Omental fat pad (tissue), 4 donors: ENCODE results near the gene ZBTB12. TPM values are rescaled to one million over a fixed set of nuclear protein-coding genes. Genes with fewer than 3 reads are reported as not detected.
"Not testable (repeated sequence)": the region's sequence is repeated elsewhere in the genome, so short reads cannot be mapped to it uniquely, and the experiment has no call there.

Experiments
- ATAC-seq: fragments of 150-250 bp; one replicate; pipeline ENCODE4 v1.9.1; 2016; ENCODE audit warnings: mild to moderate bottlenecking, moderate library complexity; ENCODE audit not compliant: low FRiP score
- DNase-seq: peaks from one replicate; pipeline ENCODE4 v3.0.0-alpha.2; 2019; ENCODE audit warnings: low spot score
- CTCF ChIP-seq, 3 donors: fragments of 450-650 bp; IDR thresholded peaks; one replicate each; pipeline ENCODE4 v1.5.1; 2016 to 2017; ENCODE audit warnings: antibody characterized with exemption in 3 of 3, mild to moderate bottlenecking in 3 of 3, moderate library complexity in 2 of 3
- small RNA-seq: library from RNA; depleted of rRNA; stranded (forward); fragments of <200 nt; gene quantifications from one replicate; pipeline ENCODE3, GENCODE V24; 2016
- total RNA-seq, 4 donors: library from RNA; depleted of rRNA; stranded (reverse); fragments of >200 nt; gene quantifications; one replicate each; pipeline ENCODE4 v1.1.0, GENCODE V29; 2016

The ZBTB12 gene
- total RNA-seq, 4 donors from 2014 or later = 0.48 to 1.9 (median 1.4) TPM

DNA sequence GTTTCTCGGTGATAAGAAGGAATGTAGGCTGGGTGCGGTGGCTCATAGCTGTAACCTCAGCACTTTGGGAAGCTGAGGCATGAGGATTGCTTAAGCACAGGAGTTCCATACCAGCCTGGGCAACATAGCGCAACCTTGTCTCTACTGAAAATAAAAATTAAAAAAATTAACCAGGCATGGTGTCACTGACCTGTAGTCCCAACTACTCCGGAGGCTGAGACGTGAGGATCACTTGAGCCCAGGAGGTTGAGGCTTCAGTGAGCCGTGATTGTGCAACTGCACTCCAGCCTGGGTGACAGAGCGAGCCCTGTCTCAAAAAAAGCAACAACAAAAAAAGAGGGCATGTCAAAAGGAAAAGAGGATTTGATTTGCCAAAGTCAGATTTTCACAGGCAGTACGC is 43.2 kb downstream of the ZBTB12 start:
- no peak for TF ChIP-seq CTCF (IDR thresholded peaks at IDR 0.05)
- no peak for ATAC-seq

DNA sequence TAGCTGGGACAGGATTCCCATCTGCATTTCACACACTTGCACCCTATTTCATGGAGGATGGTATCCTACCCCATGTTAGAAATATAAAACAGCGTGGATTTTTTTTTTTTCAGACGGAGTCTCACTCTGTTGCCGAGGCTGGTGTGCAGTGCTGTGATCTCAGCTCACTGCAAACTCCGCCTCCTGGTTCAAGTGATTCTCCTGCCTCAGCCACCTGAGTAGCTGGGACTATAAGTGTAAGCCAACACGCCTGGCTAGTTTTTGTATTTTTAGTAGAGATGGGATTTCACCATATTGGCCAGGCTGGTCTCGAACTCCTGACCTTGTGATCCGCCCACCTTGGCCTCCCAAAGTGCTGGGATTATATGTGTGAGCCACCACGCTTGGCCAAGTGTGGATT is 44.1 kb downstream of the ZBTB12 start:
- not testable (repeated sequence) for ATAC-seq, DNase-seq

More for the DNA sequence above, 43.2 kb downstream of the ZBTB12 start:
- DNase-seq = no peak

GRCh38 chr6:31851980-31852718 is 49.7 kb downstream of the ZBTB12 start:
- ATAC-seq = not testable (repeated sequence)

GRCh38 chr6:31851485-31851832 is 50.4 kb downstream of the ZBTB12 start:
- ATAC-seq (no peak), DNase-seq (no peak)
- TF ChIP-seq CTCF (IDR thresholded peaks at IDR 0.05) = no peak

More at GRCh38 chr6:31851980-31852718, 49.7 kb downstream of the ZBTB12 start:
- DNase-seq = not testable (repeated sequence)

- DNase-seq (no peak), ATAC-seq (no peak)
- TF ChIP-seq CTCF (IDR thresholded peaks at IDR 0.05) = no peak
Observed at GRCh38 chr6:31850765-31851484, 51.0 kb downstream of the ZBTB12 start.

Small RNAs within 50 kb of the gene (small RNA-seq; reads per million reads assigned to genes)
- not detected for gene AL645922.1

Other genes with a start within 250 kb of the ZBTB12 start
- 100 to 1,000 TPM; 137 to 231 (median 157) TPM for gene BAG6, start 249.4 kb downstream of the ZBTB12 start, total RNA-seq
- 1 to 10 TPM; 2.4 to 5.0 (median 3.6) TPM for gene APOM, start 246.2 kb downstream of the ZBTB12 start, total RNA-seq
- gene C6orf47, start 241.3 kb downstream of the ZBTB12 start, total RNA-seq = 10 to 100 TPM; 16.8 to 24.7 (median 21.2) TPM
- 10 to 100 TPM in 3 of 4 donors, 1 to 10 TPM in 1; 7.1 to 23.6 (median 15.6) TPM for gene GPANK1, start 237.1 kb downstream of the ZBTB12 start, total RNA-seq
- gene CSNK2B, start 236.0 kb downstream of the ZBTB12 start, total RNA-seq = 100 to 1,000 TPM; 130 to 202 (median 184) TPM
- gene LY6G5B, start 232.1 kb downstream of the ZBTB12 start, total RNA-seq = 10 to 100 TPM in 3 of 4 donors, 1 to 10 TPM in 1; 7.4 to 16.9 (median 11.3) TPM
- gene LY6G5C, start 221.0 kb downstream of the ZBTB12 start, total RNA-seq = 1 to 10 TPM in 2 of 4 donors, under 1 TPM in 1, not detected in 1; 0.84 to 4.5 (median 1.3) TPM
- gene ABHD16A, start 198.8 kb downstream of the ZBTB12 start, total RNA-seq = 10 to 100 TPM; 41.8 to 62.8 (median 57.4) TPM
- gene LY6G6F, start 195.2 kb downstream of the ZBTB12 start, total RNA-seq = not detected
- gene LY6G6D, start 186.7 kb downstream of the ZBTB12 start, total RNA-seq = not detected
- gene LY6G6C, start 180.3 kb downstream of the ZBTB12 start, total RNA-seq = under 1 TPM in 1 of 4 donors, not detected in 3; 0.74 TPM
- under 1 TPM in 1 of 4 donors, not detected in 3; 0.84 TPM for gene MPIG6B, start 178.7 kb downstream of the ZBTB12 start, total RNA-seq
- 100 to 1,000 TPM; 103 to 148 (median 115) TPM for gene DDAH2, start 172.8 kb downstream of the ZBTB12 start, total RNA-seq
- gene CLIC1, start 165.6 kb downstream of the ZBTB12 start, total RNA-seq = 100 to 1,000 TPM; 244 to 443 (median 336) TPM
- gene MSH5, start 162.1 kb downstream of the ZBTB12 start, total RNA-seq = 10 to 100 TPM in 1 of 4 donors, 1 to 10 TPM in 3; 5.4 to 17.0 (median 7.3) TPM
- gene SAPCD1, start 139.4 kb downstream of the ZBTB12 start, total RNA-seq = not detected
- 1 to 10 TPM in 1 of 4 donors, under 1 TPM in 2, not detected in 1; 0.36 to 1.6 (median 0.56) TPM for gene VWA7, start 124.8 kb downstream of the ZBTB12 start, total RNA-seq
- gene VARS1, start 106.3 kb downstream of the ZBTB12 start, total RNA-seq = 10 to 100 TPM; 31.6 to 47.0 (median 34.6) TPM
- gene LSM2, start 95.1 kb downstream of the ZBTB12 start, total RNA-seq = 10 to 100 TPM; 19.8 to 35.1 (median 30.4) TPM
- gene HSPA1L, start 86.8 kb downstream of the ZBTB12 start, total RNA-seq = 1 to 10 TPM in 3 of 4 donors, under 1 TPM in 1; 0.48 to 3.0 (median 1.9) TPM
- 1,000 to 10,000 TPM in 1 of 4 donors, 100 to 1,000 TPM in 3; 155 to 1,684 (median 309) TPM for gene HSPA1A, start 86.5 kb downstream of the ZBTB12 start, total RNA-seq
- 1,000 to 10,000 TPM in 1 of 4 donors, 100 to 1,000 TPM in 3; 174 to 1,642 (median 258) TPM for gene HSPA1B, start 74.3 kb downstream of the ZBTB12 start, total RNA-seq
- 10 to 100 TPM; 44.1 to 63.8 (median 55.2) TPM for gene NEU1, start 39.3 kb downstream of the ZBTB12 start, total RNA-seq
- gene SLC44A4, start 23.1 kb downstream of the ZBTB12 start, total RNA-seq = under 1 TPM in 3 of 4 donors, not detected in 1; 0.19 to 0.84 (median 0.38) TPM
- 10 to 100 TPM; 17.4 to 25.9 (median 20.0) TPM for gene EHMT2, start 4.4 kb downstream of the ZBTB12 start, total RNA-seq
- 10 to 100 TPM; 30.6 to 96.1 (median 46.0) TPM for gene C2, start 25.6 kb upstream of the ZBTB12 start, total RNA-seq
- 1,000 to 10,000 TPM in 1 of 4 donors, 100 to 1,000 TPM in 2, 10 to 100 TPM in 1; 16.7 to 1,024 (median 264) TPM for gene CFB, start 44.0 kb upstream of the ZBTB12 start, total RNA-seq
- 10 to 100 TPM; 67.0 to 94.0 (median 75.0) TPM for gene NELFE, start 56.9 kb upstream of the ZBTB12 start, total RNA-seq
- 10 to 100 TPM; 31.3 to 50.8 (median 44.8) TPM for gene SKIC2, start 57.1 kb upstream of the ZBTB12 start, total RNA-seq
- gene DXO, start 70.1 kb upstream of the ZBTB12 start, total RNA-seq = 10 to 100 TPM; 15.6 to 19.9 (median 18.4) TPM
- 100 to 1,000 TPM in 3 of 4 donors, 10 to 100 TPM in 1; 16.6 to 652 (median 239) TPM for gene C4A, start 80.0 kb upstream of the ZBTB12 start, total RNA-seq
- gene C4B, start 112.7 kb upstream of the ZBTB12 start, total RNA-seq = 100 to 1,000 TPM in 3 of 4 donors, 10 to 100 TPM in 1; 15.4 to 912 (median 204) TPM
- gene CYP21A2, start 136.3 kb upstream of the ZBTB12 start, total RNA-seq = 1 to 10 TPM in 3 of 4 donors, under 1 TPM in 1; 0.63 to 5.7 (median 2.8) TPM
- 100 to 1,000 TPM; 129 to 311 (median 137) TPM for gene TNXB, start 207.3 kb upstream of the ZBTB12 start, total RNA-seq
- gene ATF6B, start 226.2 kb upstream of the ZBTB12 start, total RNA-seq = 10 to 100 TPM; 23.2 to 44.3 (median 24.4) TPM
- 1 to 10 TPM; 2.1 to 3.9 (median 2.7) TPM for gene FKBPL, start 228.2 kb upstream of the ZBTB12 start, total RNA-seq
- 1 to 10 TPM in 1 of 4 donors, under 1 TPM in 3; 0.24 to 1.0 (median 0.34) TPM for gene PRRT1, start 249.9 kb upstream of the ZBTB12 start, total RNA-seq